Measurements from ENCODE around the gene NTM.

GRCh38 chr11:131430473-131431208, 60.2 kb downstream of the NTM start:
- no peak for TF ChIP-seq CTCF (tag by site-specific recombination; IDR thresholded peaks at IDR 0.05)
- TF ChIP-seq ZNF670 (tag by site-specific recombination; IDR thresholded peaks at IDR 0.05; ENCODE audit: low read depth): no peak

All from HEK293 (cell line).